ENCODE measurements around the gene TARS2. TPM values are rescaled to one million over a fixed set of nuclear protein-coding genes. Genes with fewer than 3 reads are reported as not detected.

Gene TARS2
- total and polyA plus RNA-seq, 2 of the 13 experiments (the other 11 are each of a cell fraction or from before 2014, with no cell fraction given), result 21.3 to 22.8 TPM

DNA sequence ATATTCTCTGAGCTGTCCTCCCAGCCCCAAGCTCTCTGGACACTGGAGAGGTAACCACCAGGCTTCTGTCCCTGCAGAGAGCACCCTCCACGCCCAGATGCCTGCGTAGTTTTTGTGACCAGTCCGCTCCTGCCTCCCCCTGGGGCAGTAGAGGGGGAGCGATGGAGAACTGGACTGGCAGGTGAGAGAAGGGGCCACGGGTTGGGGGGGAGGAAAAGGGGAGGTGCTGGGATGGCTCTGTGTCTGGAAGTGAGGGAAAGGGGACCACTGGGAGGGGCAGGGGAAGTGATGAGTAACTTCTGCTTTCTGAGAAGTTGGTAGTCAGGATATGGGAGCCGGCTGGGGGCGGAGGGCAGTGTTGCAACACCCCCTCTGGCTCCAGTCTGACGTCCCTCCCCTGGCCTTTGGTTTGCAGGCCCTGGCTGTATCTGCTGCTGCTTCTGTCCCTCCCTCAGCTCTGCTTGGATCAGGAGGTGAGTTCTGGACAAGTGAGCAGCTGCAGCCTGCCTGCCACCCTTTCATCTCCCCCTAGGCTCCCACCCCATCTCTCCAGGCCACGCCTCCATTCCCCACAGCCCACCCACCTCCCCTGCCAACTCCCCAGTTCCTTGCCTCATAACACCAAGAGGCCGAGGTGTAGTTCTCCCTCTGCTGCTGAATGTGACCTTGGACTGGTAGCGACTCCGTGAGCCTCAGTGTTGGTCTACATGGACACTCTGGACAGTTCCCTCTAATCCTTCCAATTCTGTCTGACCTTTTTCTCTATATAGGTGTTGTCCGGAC, 65.1 kb downstream of the TARS2 start (continued):
- TF ChIP-seq, protein P1, sequence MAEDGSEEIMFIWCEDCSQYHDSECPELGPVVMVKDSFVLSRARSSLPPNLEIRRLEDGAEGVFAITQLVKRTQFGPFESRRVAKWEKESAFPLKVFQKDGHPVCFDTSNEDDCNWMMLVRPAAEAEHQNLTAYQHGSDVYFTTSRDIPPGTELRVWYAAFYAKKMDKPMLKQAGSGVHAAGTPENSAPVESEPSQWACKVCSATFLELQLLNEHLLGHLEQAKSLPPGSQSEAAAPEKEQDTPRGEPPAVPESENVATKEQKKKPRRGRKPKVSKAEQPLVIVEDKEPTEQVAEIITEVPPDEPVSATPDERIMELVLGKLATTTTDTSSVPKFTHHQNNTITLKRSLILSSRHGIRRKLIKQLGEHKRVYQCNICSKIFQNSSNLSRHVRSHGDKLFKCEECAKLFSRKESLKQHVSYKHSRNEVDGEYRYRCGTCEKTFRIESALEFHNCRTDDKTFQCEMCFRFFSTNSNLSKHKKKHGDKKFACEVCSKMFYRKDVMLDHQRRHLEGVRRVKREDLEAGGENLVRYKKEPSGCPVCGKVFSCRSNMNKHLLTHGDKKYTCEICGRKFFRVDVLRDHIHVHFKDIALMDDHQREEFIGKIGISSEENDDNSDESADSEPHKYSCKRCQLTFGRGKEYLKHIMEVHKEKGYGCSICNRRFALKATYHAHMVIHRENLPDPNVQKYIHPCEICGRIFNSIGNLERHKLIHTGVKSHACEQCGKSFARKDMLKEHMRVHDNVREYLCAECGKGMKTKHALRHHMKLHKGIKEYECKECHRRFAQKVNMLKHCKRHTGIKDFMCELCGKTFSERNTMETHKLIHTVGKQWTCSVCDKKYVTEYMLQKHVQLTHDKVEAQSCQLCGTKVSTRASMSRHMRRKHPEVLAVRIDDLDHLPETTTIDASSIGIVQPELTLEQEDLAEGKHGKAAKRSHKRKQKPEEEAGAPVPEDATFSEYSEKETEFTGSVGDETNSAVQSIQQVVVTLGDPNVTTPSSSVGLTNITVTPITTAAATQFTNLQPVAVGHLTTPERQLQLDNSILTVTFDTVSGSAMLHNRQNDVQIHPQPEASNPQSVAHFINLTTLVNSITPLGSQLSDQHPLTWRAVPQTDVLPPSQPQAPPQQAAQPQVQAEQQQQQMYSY (CRISPR knock-in tag; IDR thresholded peaks at IDR 0.05), result no peak
- no peak for TF ChIP-seq ZNF572 (CRISPR knock-in tag; IDR thresholded peaks at IDR 0.05)
- no peak for TF ChIP-seq MAFG (CRISPR knock-in tag; IDR thresholded peaks at IDR 0.05)
- TF ChIP-seq MATR3 (CRISPR knock-in tag; IDR thresholded peaks at IDR 0.05), result no peak
- peak; percentile 69 for TF ChIP-seq FOSL2 (CRISPR knock-in tag; IDR thresholded peaks at IDR 0.05)
- no peak for TF ChIP-seq RBAK (CRISPR knock-in tag; IDR thresholded peaks at IDR 0.05)
- no peak for TF ChIP-seq RFX1 (IDR thresholded peaks at IDR 0.05)
- TF ChIP-seq PHB2 (IDR thresholded peaks at IDR 0.05; ENCODE audit: partially characterized antibody), result no peak
- no peak for TF ChIP-seq SRSF1 (optimal IDR thresholded peaks at IDR 0.05; ENCODE audit: low read depth, low read length)
- no peak for TF ChIP-seq ZNF703 (CRISPR knock-in tag; IDR thresholded peaks at IDR 0.05; ENCODE audit: borderline replicate concordance)
- peak; percentile 78 for TF ChIP-seq ZFX (CRISPR knock-in tag; IDR thresholded peaks at IDR 0.05; ENCODE audit: low read depth)
- no peak for TF ChIP-seq HES4 (CRISPR knock-in tag; IDR thresholded peaks at IDR 0.05; ENCODE audit: borderline replicate concordance)
- no peak for TF ChIP-seq ZBTB4 (CRISPR knock-in tag; IDR thresholded peaks at IDR 0.05; ENCODE audit: borderline replicate concordance)
- TF ChIP-seq TSC22D2 (CRISPR knock-in tag; IDR thresholded peaks at IDR 0.05; ENCODE audit: borderline replicate concordance), result no peak
- TF ChIP-seq, protein P2, sequence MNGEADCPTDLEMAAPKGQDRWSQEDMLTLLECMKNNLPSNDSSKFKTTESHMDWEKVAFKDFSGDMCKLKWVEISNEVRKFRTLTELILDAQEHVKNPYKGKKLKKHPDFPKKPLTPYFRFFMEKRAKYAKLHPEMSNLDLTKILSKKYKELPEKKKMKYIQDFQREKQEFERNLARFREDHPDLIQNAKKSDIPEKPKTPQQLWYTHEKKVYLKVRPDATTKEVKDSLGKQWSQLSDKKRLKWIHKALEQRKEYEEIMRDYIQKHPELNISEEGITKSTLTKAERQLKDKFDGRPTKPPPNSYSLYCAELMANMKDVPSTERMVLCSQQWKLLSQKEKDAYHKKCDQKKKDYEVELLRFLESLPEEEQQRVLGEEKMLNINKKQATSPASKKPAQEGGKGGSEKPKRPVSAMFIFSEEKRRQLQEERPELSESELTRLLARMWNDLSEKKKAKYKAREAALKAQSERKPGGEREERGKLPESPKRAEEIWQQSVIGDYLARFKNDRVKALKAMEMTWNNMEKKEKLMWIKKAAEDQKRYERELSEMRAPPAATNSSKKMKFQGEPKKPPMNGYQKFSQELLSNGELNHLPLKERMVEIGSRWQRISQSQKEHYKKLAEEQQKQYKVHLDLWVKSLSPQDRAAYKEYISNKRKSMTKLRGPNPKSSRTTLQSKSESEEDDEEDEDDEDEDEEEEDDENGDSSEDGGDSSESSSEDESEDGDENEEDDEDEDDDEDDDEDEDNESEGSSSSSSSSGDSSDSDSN (CRISPR knock-in tag; IDR thresholded peaks at IDR 0.05), result peak; percentile 57
- TF ChIP-seq DBP (CRISPR knock-in tag; IDR thresholded peaks at IDR 0.05; ENCODE audit: not compliant biosample characterization), result no peak
- TF ChIP-seq, protein P3, sequence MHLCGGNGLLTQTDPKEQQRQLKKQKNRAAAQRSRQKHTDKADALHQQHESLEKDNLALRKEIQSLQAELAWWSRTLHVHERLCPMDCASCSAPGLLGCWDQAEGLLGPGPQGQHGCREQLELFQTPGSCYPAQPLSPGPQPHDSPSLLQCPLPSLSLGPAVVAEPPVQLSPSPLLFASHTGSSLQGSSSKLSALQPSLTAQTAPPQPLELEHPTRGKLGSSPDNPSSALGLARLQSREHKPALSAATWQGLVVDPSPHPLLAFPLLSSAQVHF (CRISPR knock-in tag; IDR thresholded peaks at IDR 0.05), result no peak
- no peak for TF ChIP-seq ONECUT2 (CRISPR knock-in tag; IDR thresholded peaks at IDR 0.05)
